Measurements from ENCODE around the gene OR4C5. TPM values are rescaled to one million over a fixed set of nuclear protein-coding genes. Genes with fewer than 3 reads are reported as not detected.

Gene OR4C5
- total RNA-seq, 2 experiments from 2014 or later: not detected

Other genes with a start within 250 kb of the OR4C5 start
- gene OR4B1, start 149.7 kb downstream of the OR4C5 start, total RNA-seq: not detected
- gene OR4X2, start 121.4 kb downstream of the OR4C5 start, total RNA-seq: not detected
- gene OR4X1, start 102.6 kb downstream of the OR4C5 start, total RNA-seq: not detected
- not detected for gene OR4S1, start 60.2 kb downstream of the OR4C5 start, total RNA-seq
- not detected for gene OR4C3, start 41.5 kb downstream of the OR4C5 start, total RNA-seq
- not detected for gene OR4A47, start 122.3 kb upstream of the OR4C5 start, total RNA-seq

Measured in activated CD4-positive, alpha-beta memory T cell treated with anti-CD3 and anti-CD28 coated beads for 36 hours (primary cell).